Measurements from ENCODE around the gene RRP9.
A peak's percentile ranks its signal among the peaks of the same experiment; 100 is the strongest.
"Not testable (repeated sequence)": the region's sequence is repeated elsewhere in the genome, so short reads cannot be mapped to it uniquely, and the experiment has no call there.

The RRP9 gene

GRCh38 chr3:51941798-51942602, at the start of gene RRP9, which contains the start of gene PARP3:
Gene RRP9 (minus strand): TSS chr3:51941904. CDS start chr3:51941867, 37 bp downstream.
Gene PARP3 (plus strand): TSS chr3:51942363. CDS start chr3:51943356, 993 bp downstream.
- Histone ChIP-seq H3K27me3 (ENCODE audit: control insufficient read depth in 1 of 2, insufficient read depth in 2 of 2, low read length in 2 of 2) (no peaks in the 10 kb centered on the region), H3K9ac (ENCODE audit: low read depth in 1 of 2, low read length in 2 of 2) (peak within 1 kb of the TSS; percentile 96 to 98), H3K9me3 (ENCODE audit: control insufficient read depth in 1 of 2, low read length in 2 of 2) (no peaks in the 10 kb centered on the region), H3K4me3 (ENCODE audit: low read depth in 1 of 2, low read length in 2 of 2) (peak within 1 kb of the TSS; percentile 81 to 85), H3K27ac (ENCODE audit: low read depth, low read length) (peak within 1 kb of the TSS; percentile 95), H3K4me1 (ENCODE audit: control insufficient read depth in 1 of 2, insufficient read depth in 2 of 2, low read length in 2 of 2) (peaks cover 20 to 31% of the 10 kb centered on the region in 2 donors), H3K36me3 (ENCODE audit: control insufficient read depth in 1 of 2, insufficient read depth in 2 of 2, low read length in 2 of 2) (peaks cover 17 to 38% of the 10 kb centered on the region in 2 donors)

GRCh38 chr3:51990501-51990971, 48.8 kb upstream of the RRP9 start:
- H3K27me3 ChIP-seq (ENCODE audit: control insufficient read depth in 1 of 2, insufficient read depth in 2 of 2, low read length in 2 of 2); H3K9ac ChIP-seq (ENCODE audit: low read depth in 1 of 2, low read length in 2 of 2); H3K4me3 ChIP-seq (ENCODE audit: low read depth in 1 of 2, low read length in 2 of 2); H3K9me3 ChIP-seq (ENCODE audit: control insufficient read depth in 1 of 2, low read length in 2 of 2); H3K27ac ChIP-seq (ENCODE audit: low read depth, low read length): not testable (repeated sequence)
- Histone ChIP-seq H3K4me1 (ENCODE audit: control insufficient read depth in 1 of 2, insufficient read depth in 2 of 2, low read length in 2 of 2) (peaks cover 34 to 36% of the 10 kb centered on the region in 2 donors), H3K36me3 (ENCODE audit: control insufficient read depth in 1 of 2, insufficient read depth in 2 of 2, low read length in 2 of 2) (peaks cover 20 to 28% of the 10 kb centered on the region in 2 donors)

GRCh38 chr3:51988286-51989146, 46.8 kb upstream of the RRP9 start:
- peaks cover 35% of the 10 kb centered on the region in 2 donors for H3K4me1 ChIP-seq (ENCODE audit: control insufficient read depth in 1 of 2, insufficient read depth in 2 of 2, low read length in 2 of 2)
- H3K9ac ChIP-seq (ENCODE audit: low read depth in 1 of 2, low read length in 2 of 2): no peak overlapping the region
- H3K36me3 ChIP-seq (ENCODE audit: control insufficient read depth in 1 of 2, insufficient read depth in 2 of 2, low read length in 2 of 2): peaks cover 10 to 13% of the 10 kb centered on the region in 2 donors
- no peaks in the 10 kb centered on the region for H3K9me3 ChIP-seq (ENCODE audit: control insufficient read depth in 1 of 2, low read length in 2 of 2)
- no peaks in the 10 kb centered on the region for H3K27me3 ChIP-seq (ENCODE audit: control insufficient read depth in 1 of 2, insufficient read depth in 2 of 2, low read length in 2 of 2)
- no peak overlapping the region for H3K4me3 ChIP-seq (ENCODE audit: low read depth in 1 of 2, low read length in 2 of 2)
- H3K27ac ChIP-seq (ENCODE audit: low read depth, low read length): no peak overlapping the region

- H3K9me3 ChIP-seq (ENCODE audit: control insufficient read depth in 1 of 2, low read length in 2 of 2): no peaks in the 10 kb centered on the region
- peaks cover 5 to 6% of the 10 kb centered on the region in 2 donors for H3K36me3 ChIP-seq (ENCODE audit: control insufficient read depth in 1 of 2, insufficient read depth in 2 of 2, low read length in 2 of 2)
- H3K4me3 ChIP-seq (ENCODE audit: low read depth in 1 of 2, low read length in 2 of 2): peak overlapping the region in 1 of 2 donors; percentile 38
- H3K27ac ChIP-seq (ENCODE audit: low read depth, low read length): no peak overlapping the region
- H3K4me1 ChIP-seq (ENCODE audit: control insufficient read depth in 1 of 2, insufficient read depth in 2 of 2, low read length in 2 of 2): peaks cover 37 to 38% of the 10 kb centered on the region in 2 donors
- no peaks in the 10 kb centered on the region for H3K27me3 ChIP-seq (ENCODE audit: control insufficient read depth in 1 of 2, insufficient read depth in 2 of 2, low read length in 2 of 2)
- peak overlapping the region in 1 of 2 donors; percentile 48 for H3K9ac ChIP-seq (ENCODE audit: low read depth in 1 of 2, low read length in 2 of 2)
These were observed 45.9 kb upstream of the RRP9 start for GRCh38 chr3:51987568-51987967.

- Histone ChIP-seq H3K36me3 (ENCODE audit: control insufficient read depth in 1 of 2, insufficient read depth in 2 of 2, low read length in 2 of 2) (no peaks in the 10 kb centered on the region), H3K4me3 (ENCODE audit: low read depth in 1 of 2, low read length in 2 of 2) (peak overlapping the region; percentile 38 to 59), H3K9me3 (ENCODE audit: control insufficient read depth in 1 of 2, low read length in 2 of 2) (no peaks in the 10 kb centered on the region), H3K27ac (ENCODE audit: low read depth, low read length) (peak overlapping the region; percentile 33), H3K4me1 (ENCODE audit: control insufficient read depth in 1 of 2, insufficient read depth in 2 of 2, low read length in 2 of 2) (peaks cover 45 to 47% of the 10 kb centered on the region in 2 donors), H3K27me3 (ENCODE audit: control insufficient read depth in 1 of 2, insufficient read depth in 2 of 2, low read length in 2 of 2) (no peaks in the 10 kb centered on the region), H3K9ac (ENCODE audit: low read depth in 1 of 2, low read length in 2 of 2) (peak overlapping the region; percentile 48 to 52)
These were observed 44.6 kb upstream of the RRP9 start for GRCh38 chr3:51986010-51986947.

GRCh38 chr3:51985063-51985462, 43.4 kb upstream of the RRP9 start:
- Histone ChIP-seq H3K27ac (ENCODE audit: low read depth, low read length) (peak overlapping the region; percentile 35), H3K4me3 (ENCODE audit: low read depth in 1 of 2, low read length in 2 of 2) (peak overlapping the region; percentile 35 to 59), H3K9me3 (ENCODE audit: control insufficient read depth in 1 of 2, low read length in 2 of 2) (no peaks in the 10 kb centered on the region), H3K4me1 (ENCODE audit: control insufficient read depth in 1 of 2, insufficient read depth in 2 of 2, low read length in 2 of 2) (peaks cover 54% of the 10 kb centered on the region in 2 donors), H3K9ac (ENCODE audit: low read depth in 1 of 2, low read length in 2 of 2) (peak overlapping the region; percentile 38 to 68), H3K36me3 (ENCODE audit: control insufficient read depth in 1 of 2, insufficient read depth in 2 of 2, low read length in 2 of 2) (no peaks in the 10 kb centered on the region), H3K27me3 (ENCODE audit: control insufficient read depth in 1 of 2, insufficient read depth in 2 of 2, low read length in 2 of 2) (no peaks in the 10 kb centered on the region)

GRCh38 chr3:51984269-51984647, 42.6 kb upstream of the RRP9 start:
- Histone ChIP-seq H3K27me3 (ENCODE audit: control insufficient read depth in 1 of 2, insufficient read depth in 2 of 2, low read length in 2 of 2) (no peaks in the 10 kb centered on the region), H3K9ac (ENCODE audit: low read depth in 1 of 2, low read length in 2 of 2) (peak overlapping the region; percentile 68 to 76), H3K27ac (ENCODE audit: low read depth, low read length) (peak overlapping the region; percentile 91), H3K9me3 (ENCODE audit: control insufficient read depth in 1 of 2, low read length in 2 of 2) (no peaks in the 10 kb centered on the region), H3K36me3 (ENCODE audit: control insufficient read depth in 1 of 2, insufficient read depth in 2 of 2, low read length in 2 of 2) (no peaks in the 10 kb centered on the region), H3K4me3 (ENCODE audit: low read depth in 1 of 2, low read length in 2 of 2) (peak overlapping the region; percentile 68 to 77), H3K4me1 (ENCODE audit: control insufficient read depth in 1 of 2, insufficient read depth in 2 of 2, low read length in 2 of 2) (peaks cover 50 to 54% of the 10 kb centered on the region in 2 donors)

- Histone ChIP-seq H3K9ac (ENCODE audit: low read depth in 1 of 2, low read length in 2 of 2) (peak overlapping the region; percentile 68 to 76), H3K4me1 (ENCODE audit: control insufficient read depth in 1 of 2, insufficient read depth in 2 of 2, low read length in 2 of 2) (peaks cover 48 to 54% of the 10 kb centered on the region in 2 donors), H3K27me3 (ENCODE audit: control insufficient read depth in 1 of 2, insufficient read depth in 2 of 2, low read length in 2 of 2) (no peaks in the 10 kb centered on the region), H3K4me3 (ENCODE audit: low read depth in 1 of 2, low read length in 2 of 2) (peak overlapping the region; percentile 68 to 77), H3K27ac (ENCODE audit: low read depth, low read length) (peak overlapping the region; percentile 91), H3K36me3 (ENCODE audit: control insufficient read depth in 1 of 2, insufficient read depth in 2 of 2, low read length in 2 of 2) (no peaks in the 10 kb centered on the region), H3K9me3 (ENCODE audit: control insufficient read depth in 1 of 2, low read length in 2 of 2) (no peaks in the 10 kb centered on the region)
These were observed 42.0 kb upstream of the RRP9 start for GRCh38 chr3:51983578-51984268.

All from duodenal mucosa (tissue), 2 donors.